ENCODE measurements around the gene SH3BP2. TPM values are rescaled to one million over a fixed set of nuclear protein-coding genes. Genes with fewer than 3 reads are reported as not detected.

The SH3BP2 gene
- total and polyA plus RNA-seq, 10 of the 15 experiments (the other 5 are each of a cell fraction or from before 2014, with no cell fraction given): 1.1 to 61.8 (median 23.9) TPM

GRCh38 chr4:2816401-2816954 lies 23.6 kb downstream of the SH3BP2 start:
- no TSS peak for BruUV-seq (replicated peaks)
- Histone ChIP-seq H3K27me3 (replicated peaks in 1 of 2; ENCODE audit: control insufficient read depth in 2 of 2, insufficient read depth in 2 of 2, low read length in 1 of 2) (no peaks in the 10 kb centered on the region), H3K27ac (ENCODE audit: control insufficient read depth, insufficient read depth) (no peak overlapping the region), H3K9me3 (replicated peaks; ENCODE audit: control insufficient read depth, insufficient read depth, low read length) (no peaks in the 10 kb centered on the region), H3K4me3 (no peak overlapping the region), H3K9ac (ENCODE audit: control insufficient read depth, insufficient read depth, low read length) (no peak overlapping the region), H3K79me2 (ENCODE audit: control insufficient read depth, insufficient read depth, low read length) (peaks cover 64% of the 10 kb centered on the region), H2AFZ (ENCODE audit: control insufficient read depth, low read depth, low read length) (no peak overlapping the region), H3K36me3 (ENCODE audit: control insufficient read depth in 2 of 2, insufficient read depth in 2 of 2, low read length in 1 of 2) (peaks cover 0 to 12% of the 10 kb centered on the region in 2 experiments; a peak in 2 of 4 replicates), H3K4me1 (ENCODE audit: control insufficient read depth, insufficient read depth, low read length) (peaks cover 47% of the 10 kb centered on the region), H3K4me2 (ENCODE audit: control insufficient read depth, insufficient read depth) (peak overlapping the region; percentile 87; the same call in 1 of the 2 replicates), H4K20me1 (ENCODE audit: control insufficient read depth, insufficient read depth) (peaks cover 6% of the 10 kb centered on the region; the same call in 1 of the 2 replicates)
- ATAC-seq (no peak), FAIRE-seq (no peak), DNase-seq (ENCODE audit: low read depth, low spot score) (no peak)
- intact Hi-C loops (cut with micrococcal nuclease; ENCODE audit: unreplicated experiment) (no loop called here), in situ Hi-C loops (cut with MboI) (no loop called here)
- SMC1A ChIA-PET (ENCODE audit: uncharacterized antibody, unreplicated experiment): no interaction called here
- RAD21 ChIA-PET (ENCODE audit: unreplicated experiment): no interaction called here
- 92% methylated on average over 1 of the region's 1 CpG for WGBS (ENCODE audit: insufficient coverage, insufficient replicate concordance, low lambda C conversion rate, missing lambda C conversion rate)
- TF ChIP-seq CHD4 (IDR thresholded peaks at IDR 0.05): no peak
- no peak for TF ChIP-seq SMC3 (IDR thresholded peaks at IDR 0.05; ENCODE audit: borderline replicate concordance, low read length)
- TF ChIP-seq IKZF2 (IDR thresholded peaks at IDR 0.05): 0 out of 4 replicates have a peak, but pooled peaks of 1 of the 2 experiments have one; percentile 15
- CTCF ChIA-PET: no interaction called here
- POLR2A ChIA-PET: no interaction called here

GRCh38 chr4:2817137-2817536 lies 24.3 kb downstream of the SH3BP2 start:
- POLR2A ChIA-PET: interaction anchor here (0.9 kb wide), 1 partner anchor 56 kb away, joined by 3 read pairs; no protein-coding TSS in a partner anchor
- in situ Hi-C loops (cut with MboI) (no loop called here), intact Hi-C loops (cut with micrococcal nuclease; ENCODE audit: unreplicated experiment) (no loop called here)
- RAD21 ChIA-PET (ENCODE audit: unreplicated experiment): no interaction called here
- BruUV-seq (replicated peaks): no TSS peak
- no peak overlapping the region for H3K9ac ChIP-seq (ENCODE audit: control insufficient read depth, insufficient read depth, low read length)
- H3K4me3 ChIP-seq: peak overlapping the region; percentile 81; the same call in 1 of the 2 replicates
- no peak for FAIRE-seq
- DNase-seq (ENCODE audit: low read depth, low spot score): no peak
- H3K36me3 ChIP-seq (ENCODE audit: control insufficient read depth in 2 of 2, insufficient read depth in 2 of 2, low read length in 1 of 2): peaks cover 0 to 12% of the 10 kb centered on the region in 2 experiments; a peak in 3 of 4 replicates
- H3K27me3 ChIP-seq (replicated peaks in 1 of 2; ENCODE audit: control insufficient read depth in 2 of 2, insufficient read depth in 2 of 2, low read length in 1 of 2): no peaks in the 10 kb centered on the region
- H3K79me2 ChIP-seq (ENCODE audit: control insufficient read depth, insufficient read depth, low read length): peaks cover 57% of the 10 kb centered on the region
- H3K27ac ChIP-seq (ENCODE audit: control insufficient read depth, insufficient read depth): no peak overlapping the region
- H2AFZ ChIP-seq (ENCODE audit: control insufficient read depth, low read depth, low read length): no peak overlapping the region
- CTCF ChIA-PET: interaction anchor here (1.1 kb wide), 1 partner anchor 30 kb away, joined by 3 read pairs; no protein-coding TSS in a partner anchor
- H3K9me3 ChIP-seq (replicated peaks; ENCODE audit: control insufficient read depth, insufficient read depth, low read length): no peaks in the 10 kb centered on the region
- H4K20me1 ChIP-seq (ENCODE audit: control insufficient read depth, insufficient read depth): peaks cover 6% of the 10 kb centered on the region; the same call in 1 of the 2 replicates
- no peak for ATAC-seq
- H3K4me2 ChIP-seq (ENCODE audit: control insufficient read depth, insufficient read depth): peak overlapping the region; percentile 87
- H3K4me1 ChIP-seq (ENCODE audit: control insufficient read depth, insufficient read depth, low read length): peaks cover 40% of the 10 kb centered on the region
- 90% methylated on average over 4 of the region's 4 CpGs for WGBS (ENCODE audit: insufficient coverage, insufficient replicate concordance, low lambda C conversion rate, missing lambda C conversion rate)
- SMC1A ChIA-PET (ENCODE audit: uncharacterized antibody, unreplicated experiment): interaction anchor here (1.3 kb wide), 1 partner anchor 47 kb away, joined by 3 read pairs; no protein-coding TSS in a partner anchor
- TF ChIP-seq E4F1 (IDR thresholded peaks at IDR 0.05; ENCODE audit: borderline replicate concordance, partially characterized antibody) (no peak), SMARCA5 (IDR thresholded peaks at IDR 0.05) (no peak), ZNF384 (IDR thresholded peaks at IDR 0.05; ENCODE audit: borderline replicate concordance, low read depth, low read length) (no peak), ZBTB33 (IDR thresholded peaks at IDR 0.05) (no peak), CEBPZ (IDR thresholded peaks at IDR 0.05; ENCODE audit: low read depth, low read length) (no peak)
